Erythroblast (primary cell): ENCODE measurements around the gene STARD5.

Experiments used
- GATA1 ChIP-seq: IDR thresholded peaks from 2 replicates; pipeline ENCODE4 v1.6.1; 2011; ENCODE audit warnings: low read depth, mild to moderate bottlenecking, control low read depth, low read length, moderate library complexity
- POLR2A ChIP-seq: IDR thresholded peaks from 2 replicates; pipeline ENCODE4 v1.6.1; 2011; ENCODE audit warnings: mild to moderate bottlenecking, low read length

DNA sequence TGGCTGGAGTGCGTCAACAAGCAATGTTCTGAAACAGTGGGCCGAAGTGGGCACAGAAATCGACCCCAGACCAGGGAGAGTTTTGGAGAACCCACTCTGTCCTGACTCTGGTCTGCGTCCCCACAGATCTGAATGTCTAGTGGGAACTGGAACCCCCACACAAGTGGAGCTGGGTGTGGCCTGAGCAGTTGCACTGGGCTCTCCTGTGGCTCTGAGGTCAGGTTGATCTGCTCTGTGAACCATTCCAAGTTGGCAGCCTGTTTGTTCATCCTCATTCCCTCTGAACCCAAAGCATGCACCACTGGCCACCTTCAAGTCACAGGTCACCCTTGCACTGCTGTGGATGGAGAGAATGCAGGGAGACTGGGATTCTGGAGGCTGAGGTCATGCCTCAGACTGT lies 60.5 kb downstream of the STARD5 start:
- TF ChIP-seq POLR2A: no peak
- TF ChIP-seq GATA1: no peak
